GM23338 (cell line): ENCODE measurements around the gene DHX8.

Source experiments
- CREB1 ChIP-seq: fragments of 250-450 bp; sonication (Bioruptor Pico); IDR thresholded peaks from 2 replicates; pipeline ENCODE4 v1.5.0; 2020; ENCODE audit warnings: low read depth, mild to moderate bottlenecking, moderate library complexity
- EZH2 ChIP-seq: fragments of 200-600 bp; sonication (generic); IDR thresholded peaks from one replicate; pipeline ENCODE4 v1.8.0; 2017; ENCODE audit warnings: antibody characterized with exemption, mild to moderate bottlenecking, low read depth; ENCODE audit not compliant: unreplicated experiment
- EZH2phosphoT487 ChIP-seq: fragments of 200-600 bp; sonication (generic); IDR thresholded peaks from one replicate; pipeline ENCODE4 v1.8.1; 2018; ENCODE audit warnings: antibody characterized with exemption; ENCODE audit not compliant: unreplicated experiment
- JUNB ChIP-seq: IDR thresholded peaks from one replicate; pipeline ENCODE4 v1.6.1; 2016; ENCODE audit warnings: antibody characterized with exemption; ENCODE audit not compliant: unreplicated experiment
- POLR2AphosphoS5 ChIP-seq: IDR thresholded peaks from 2 replicates; pipeline ENCODE4 v1.6.1; 2016; ENCODE audit warnings: antibody characterized with exemption, low read depth
- REST ChIP-seq: IDR thresholded peaks from one replicate; pipeline ENCODE4 v1.6.1; 2018; ENCODE audit warnings: antibody characterized with exemption; ENCODE audit not compliant: unreplicated experiment
- STAT1 ChIP-seq: IDR thresholded peaks from one replicate; pipeline ENCODE4 v1.6.1; 2016; ENCODE audit warnings: antibody characterized with exemption; ENCODE audit not compliant: unreplicated experiment
- ZNF114 ChIP-seq: fragments of 250-450 bp; sonication (Bioruptor Pico); IDR thresholded peaks from 2 replicates; pipeline ENCODE4 v1.5.0; 2020; ENCODE audit warnings: mild to moderate bottlenecking, moderate library complexity
- ZNF331 ChIP-seq: fragments of 250-450 bp; sonication (Bioruptor Pico); IDR thresholded peaks from 2 replicates; pipeline ENCODE4 v1.5.0; 2020; ENCODE audit warnings: low read depth, mild to moderate bottlenecking, moderate library complexity
- TF ChIP-seq, protein P1 (sequence below), 2 experiments: fragments of 200-600 bp in 1 of 2; sonication (generic) in 1 of 2; conservative IDR thresholded peaks; 2 replicates each; pipeline versions ENCODE4 v1.5.1 to v1.6.1; 2016 to 2017; ENCODE audit warnings: antibody characterized with exemption in 2 of 2, low read depth in 2 of 2, mild to moderate bottlenecking in 2 of 2, moderate library complexity in 1 of 2
- TF ChIP-seq, protein P2 (sequence below): fragments of 250-450 bp; sonication (Bioruptor Pico); IDR thresholded peaks from 2 replicates; pipeline ENCODE4 v1.5.0; 2020; ENCODE audit warnings: mild to moderate bottlenecking, moderate library complexity
- TF ChIP-seq, protein P3 (sequence below): IDR thresholded peaks from 2 replicates; pipeline ENCODE4 v1.6.1; 2016; ENCODE audit warnings: antibody characterized with exemption

DNA sequence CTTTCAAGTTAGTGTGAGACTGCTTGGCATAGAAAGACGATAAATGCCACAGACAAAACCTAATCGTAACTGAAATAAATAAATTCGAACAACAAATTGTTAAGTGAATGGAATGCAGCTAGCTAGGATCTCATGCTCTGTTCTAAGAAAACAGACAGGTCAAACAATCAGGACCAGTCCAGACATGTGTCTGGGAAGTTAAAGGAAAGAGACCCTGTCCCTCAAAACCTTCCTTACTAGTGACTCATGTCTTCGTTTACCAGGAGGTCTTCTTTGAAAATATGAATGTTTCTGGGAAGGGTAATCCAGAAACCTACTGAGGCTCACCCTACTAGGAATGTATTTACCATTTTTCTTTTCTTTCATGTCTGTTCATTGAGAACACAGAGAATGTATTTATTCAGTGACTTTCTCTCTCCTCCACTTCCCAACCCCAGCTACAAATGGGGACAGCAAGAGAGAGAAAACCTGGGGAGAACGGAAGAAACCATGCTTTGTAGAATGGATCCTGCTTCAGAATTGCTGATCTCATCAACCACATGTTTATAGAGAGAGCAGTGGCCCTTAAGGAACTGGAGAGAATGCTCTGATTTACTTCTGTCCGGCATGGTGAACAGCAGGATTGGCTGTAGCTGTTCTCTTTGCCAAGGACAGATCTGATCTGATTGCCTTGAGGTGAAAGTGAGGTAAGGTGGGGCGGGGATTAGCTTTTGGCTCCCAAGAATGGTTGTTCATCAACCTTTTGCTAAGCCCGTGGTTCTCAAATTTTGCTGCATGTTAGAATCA lies 39.4 kb upstream of the DHX8 start:
- TF ChIP-seq, protein P1, sequence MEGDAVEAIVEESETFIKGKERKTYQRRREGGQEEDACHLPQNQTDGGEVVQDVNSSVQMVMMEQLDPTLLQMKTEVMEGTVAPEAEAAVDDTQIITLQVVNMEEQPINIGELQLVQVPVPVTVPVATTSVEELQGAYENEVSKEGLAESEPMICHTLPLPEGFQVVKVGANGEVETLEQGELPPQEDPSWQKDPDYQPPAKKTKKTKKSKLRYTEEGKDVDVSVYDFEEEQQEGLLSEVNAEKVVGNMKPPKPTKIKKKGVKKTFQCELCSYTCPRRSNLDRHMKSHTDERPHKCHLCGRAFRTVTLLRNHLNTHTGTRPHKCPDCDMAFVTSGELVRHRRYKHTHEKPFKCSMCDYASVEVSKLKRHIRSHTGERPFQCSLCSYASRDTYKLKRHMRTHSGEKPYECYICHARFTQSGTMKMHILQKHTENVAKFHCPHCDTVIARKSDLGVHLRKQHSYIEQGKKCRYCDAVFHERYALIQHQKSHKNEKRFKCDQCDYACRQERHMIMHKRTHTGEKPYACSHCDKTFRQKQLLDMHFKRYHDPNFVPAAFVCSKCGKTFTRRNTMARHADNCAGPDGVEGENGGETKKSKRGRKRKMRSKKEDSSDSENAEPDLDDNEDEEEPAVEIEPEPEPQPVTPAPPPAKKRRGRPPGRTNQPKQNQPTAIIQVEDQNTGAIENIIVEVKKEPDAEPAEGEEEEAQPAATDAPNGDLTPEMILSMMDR (conservative IDR thresholded peaks at IDR 0.05; ENCODE audit: low read depth in 2 of 2): no peak
- TF ChIP-seq EZH2: no peak
- no peak for TF ChIP-seq STAT1
- no peak for TF ChIP-seq POLR2AphosphoS5
- TF ChIP-seq EZH2phosphoT487: no peak
- TF ChIP-seq REST: no peak
- no peak for TF ChIP-seq ZNF331 (CRISPR knock-in tag)
- TF ChIP-seq ZNF114 (CRISPR knock-in tag): no peak
- no peak for TF ChIP-seq CREB1 (CRISPR knock-in tag)
- TF ChIP-seq JUNB: no peak
- TF ChIP-seq, protein P2, sequence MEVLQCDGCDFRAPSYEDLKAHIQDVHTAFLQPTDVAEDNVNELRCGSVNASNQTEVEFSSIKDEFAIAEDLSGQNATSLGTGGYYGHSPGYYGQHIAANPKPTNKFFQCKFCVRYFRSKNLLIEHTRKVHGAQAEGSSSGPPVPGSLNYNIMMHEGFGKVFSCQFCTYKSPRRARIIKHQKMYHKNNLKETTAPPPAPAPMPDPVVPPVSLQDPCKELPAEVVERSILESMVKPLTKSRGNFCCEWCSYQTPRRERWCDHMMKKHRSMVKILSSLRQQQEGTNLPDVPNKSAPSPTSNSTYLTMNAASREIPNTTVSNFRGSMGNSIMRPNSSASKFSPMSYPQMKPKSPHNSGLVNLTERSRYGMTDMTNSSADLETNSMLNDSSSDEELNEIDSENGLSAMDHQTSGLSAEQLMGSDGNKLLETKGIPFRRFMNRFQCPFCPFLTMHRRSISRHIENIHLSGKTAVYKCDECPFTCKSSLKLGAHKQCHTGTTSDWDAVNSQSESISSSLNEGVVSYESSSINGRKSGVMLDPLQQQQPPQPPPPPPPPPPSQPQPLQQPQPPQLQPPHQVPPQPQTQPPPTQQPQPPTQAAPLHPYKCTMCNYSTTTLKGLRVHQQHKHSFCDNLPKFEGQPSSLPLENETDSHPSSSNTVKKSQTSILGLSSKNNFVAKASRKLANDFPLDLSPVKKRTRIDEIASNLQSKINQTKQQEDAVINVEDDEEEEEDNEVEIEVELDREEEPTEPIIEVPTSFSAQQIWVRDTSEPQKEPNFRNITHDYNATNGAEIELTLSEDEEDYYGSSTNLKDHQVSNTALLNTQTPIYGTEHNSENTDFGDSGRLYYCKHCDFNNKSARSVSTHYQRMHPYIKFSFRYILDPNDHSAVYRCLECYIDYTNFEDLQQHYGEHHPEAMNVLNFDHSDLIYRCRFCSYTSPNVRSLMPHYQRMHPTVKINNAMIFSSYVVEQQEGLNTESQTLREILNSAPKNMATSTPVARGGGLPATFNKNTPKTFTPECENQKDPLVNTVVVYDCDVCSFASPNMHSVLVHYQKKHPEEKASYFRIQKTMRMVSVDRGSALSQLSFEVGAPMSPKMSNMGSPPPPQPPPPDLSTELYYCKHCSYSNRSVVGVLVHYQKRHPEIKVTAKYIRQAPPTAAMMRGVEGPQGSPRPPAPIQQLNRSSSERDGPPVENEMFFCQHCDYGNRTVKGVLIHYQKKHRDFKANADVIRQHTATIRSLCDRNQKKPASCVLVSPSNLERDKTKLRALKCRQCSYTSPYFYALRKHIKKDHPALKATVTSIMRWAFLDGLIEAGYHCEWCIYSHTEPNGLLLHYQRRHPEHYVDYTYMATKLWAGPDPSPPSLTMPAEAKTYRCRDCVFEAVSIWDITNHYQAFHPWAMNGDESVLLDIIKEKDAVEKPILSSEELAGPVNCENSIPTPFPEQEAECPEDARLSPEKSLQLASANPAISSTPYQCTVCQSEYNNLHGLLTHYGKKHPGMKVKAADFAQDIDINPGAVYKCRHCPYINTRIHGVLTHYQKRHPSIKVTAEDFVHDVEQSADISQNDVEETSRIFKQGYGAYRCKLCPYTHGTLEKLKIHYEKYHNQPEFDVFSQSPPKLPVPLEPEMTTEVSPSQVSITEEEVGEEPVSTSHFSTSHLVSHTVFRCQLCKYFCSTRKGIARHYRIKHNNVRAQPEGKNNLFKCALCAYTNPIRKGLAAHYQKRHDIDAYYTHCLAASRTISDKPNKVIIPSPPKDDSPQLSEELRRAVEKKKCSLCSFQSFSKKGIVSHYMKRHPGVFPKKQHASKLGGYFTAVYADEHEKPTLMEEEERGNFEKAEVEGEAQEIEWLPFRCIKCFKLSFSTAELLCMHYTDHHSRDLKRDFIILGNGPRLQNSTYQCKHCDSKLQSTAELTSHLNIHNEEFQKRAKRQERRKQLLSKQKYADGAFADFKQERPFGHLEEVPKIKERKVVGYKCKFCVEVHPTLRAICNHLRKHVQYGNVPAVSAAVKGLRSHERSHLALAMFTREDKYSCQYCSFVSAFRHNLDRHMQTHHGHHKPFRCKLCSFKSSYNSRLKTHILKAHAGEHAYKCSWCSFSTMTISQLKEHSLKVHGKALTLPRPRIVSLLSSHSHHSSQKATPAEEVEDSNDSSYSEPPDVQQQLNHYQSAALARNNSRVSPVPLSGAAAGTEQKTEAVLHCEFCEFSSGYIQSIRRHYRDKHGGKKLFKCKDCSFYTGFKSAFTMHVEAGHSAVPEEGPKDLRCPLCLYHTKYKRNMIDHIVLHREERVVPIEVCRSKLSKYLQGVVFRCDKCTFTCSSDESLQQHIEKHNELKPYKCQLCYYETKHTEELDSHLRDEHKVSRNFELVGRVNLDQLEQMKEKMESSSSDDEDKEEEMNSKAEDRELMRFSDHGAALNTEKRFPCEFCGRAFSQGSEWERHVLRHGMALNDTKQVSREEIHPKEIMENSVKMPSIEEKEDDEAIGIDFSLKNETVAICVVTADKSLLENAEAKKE (CRISPR knock-in tag): no peak
- TF ChIP-seq, protein P3, sequence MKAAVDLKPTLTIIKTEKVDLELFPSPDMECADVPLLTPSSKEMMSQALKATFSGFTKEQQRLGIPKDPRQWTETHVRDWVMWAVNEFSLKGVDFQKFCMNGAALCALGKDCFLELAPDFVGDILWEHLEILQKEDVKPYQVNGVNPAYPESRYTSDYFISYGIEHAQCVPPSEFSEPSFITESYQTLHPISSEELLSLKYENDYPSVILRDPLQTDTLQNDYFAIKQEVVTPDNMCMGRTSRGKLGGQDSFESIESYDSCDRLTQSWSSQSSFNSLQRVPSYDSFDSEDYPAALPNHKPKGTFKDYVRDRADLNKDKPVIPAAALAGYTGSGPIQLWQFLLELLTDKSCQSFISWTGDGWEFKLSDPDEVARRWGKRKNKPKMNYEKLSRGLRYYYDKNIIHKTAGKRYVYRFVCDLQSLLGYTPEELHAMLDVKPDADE: no peak
